Vagina (tissue), 2 donors: ENCODE measurements around the gene ZPBP. TPM values are rescaled to one million over a fixed set of nuclear protein-coding genes. Genes with fewer than 3 reads are reported as not detected.

ENCODE experiments used
- DNase-seq, 2 donors: peaks; one replicate each; pipeline ENCODE4 v3.0.0-alpha.2; 2017; ENCODE audit errors: extremely low spot score in 2 of 2
- H3K27ac ChIP-seq: fragments of 200-600 bp; sonication (generic); one replicate; pipeline ENCODE4 v1.5.1; 2019
- H3K27me3 ChIP-seq: fragments of 200-600 bp; sonication (generic); one replicate; pipeline ENCODE4 v1.5.1; 2019
- H3K36me3 ChIP-seq, 2 donors: fragments of 200-600 bp; sonication (generic); one replicate each; pipeline ENCODE4 v1.5.1; 2017 to 2019
- H3K4me1 ChIP-seq: fragments of 200-600 bp; sonication (generic); one replicate; pipeline ENCODE4 v1.5.1; 2019
- H3K4me3 ChIP-seq, 2 donors: fragments of 200-600 bp; sonication (generic); 1 replicate in 1 of 2; 2 replicates in 1 of 2; pipeline ENCODE4 v1.5.1; 2016 to 2019
- H3K9me3 ChIP-seq: fragments of 200-600 bp; sonication (generic); one replicate; pipeline ENCODE4 v1.5.1; 2019
- CTCF ChIP-seq, 3 experiments: fragments of 450-650 bp in 2 of 3; fragments of 200-600 bp in 1 of 3; sonication (generic) in 1 of 3; IDR thresholded peaks; one replicate each; pipeline ENCODE4 v1.5.1; 2017 to 2019; ENCODE audit warnings: antibody characterized with exemption in 3 of 3, mild to moderate bottlenecking in 2 of 3, moderate library complexity in 2 of 3
- POLR2A ChIP-seq, 2 donors: fragments of 450-650 bp; IDR thresholded peaks; one replicate each; pipeline ENCODE4 v1.6.1; 2017; ENCODE audit warnings: antibody characterized with exemption in 2 of 2, mild to moderate bottlenecking in 2 of 2, moderate library complexity in 2 of 2
- POLR2AphosphoS5 ChIP-seq, 2 donors: sonication (generic); formaldehyde crosslinking; IDR thresholded peaks; one replicate each; pipeline ENCODE4 v1.9.0; 2017; ENCODE audit warnings: antibody characterized with exemption in 2 of 2, mild to moderate bottlenecking in 2 of 2, low read depth in 1 of 2; ENCODE audit not compliant: insufficient read depth in 1 of 2
- intact Hi-C: fragments of 100-400 bp; cut with DNase I; formaldehyde crosslinking; loops from one replicate; pipeline ENCODE4 v1.15.1; 2023
- total RNA-seq: library from RNA; depleted of rRNA; stranded (reverse); fragments of >200 nt; gene quantifications from one replicate; pipeline ENCODE4 v1.2.3, GENCODE V29; 2016

Gene ZPBP
- total RNA-seq, 1 donor from 2014 or later = not detected

GRCh38 chr7:50073093-50073492 is 20.0 kb downstream of the ZPBP start:
- intact Hi-C loops = no loop called here
- no peak for TF ChIP-seq POLR2A (IDR thresholded peaks at IDR 0.05)
- no peak for TF ChIP-seq CTCF (IDR thresholded peaks at IDR 0.05)
- TF ChIP-seq POLR2AphosphoS5 (IDR thresholded peaks at IDR 0.05; ENCODE audit: insufficient read depth in 1 of 2, low read depth in 1 of 2) = no peak
- Histone ChIP-seq H3K9me3 (no peaks in the 10 kb centered on the region), H3K4me3 (no peak overlapping the region), H3K27ac (no peak overlapping the region), H3K4me1 (peaks cover 17% of the 10 kb centered on the region), H3K36me3 (no peaks in the 10 kb centered on the region), H3K27me3 (no peaks in the 10 kb centered on the region)
- DNase-seq = no peak

- no peaks in the 10 kb centered on the region for H3K9me3 ChIP-seq
- H3K4me1 ChIP-seq = peaks cover 23% of the 10 kb centered on the region
- intact Hi-C loops = no loop called here
- no peak for TF ChIP-seq POLR2A (IDR thresholded peaks at IDR 0.05)
- no peak for TF ChIP-seq POLR2AphosphoS5 (IDR thresholded peaks at IDR 0.05; ENCODE audit: insufficient read depth in 1 of 2, low read depth in 1 of 2)
- no peak for TF ChIP-seq CTCF (IDR thresholded peaks at IDR 0.05)
- peak overlapping the region; percentile 20 for H3K27ac ChIP-seq
- DNase-seq = no peak
- peak overlapping the region; percentile 46 to 51 for H3K4me3 ChIP-seq
- H3K36me3 ChIP-seq = no peaks in the 10 kb centered on the region
- H3K27me3 ChIP-seq = no peaks in the 10 kb centered on the region
Measured at GRCh38 chr7:50069613-50070012, 23.4 kb downstream of the ZPBP start.

DNA sequence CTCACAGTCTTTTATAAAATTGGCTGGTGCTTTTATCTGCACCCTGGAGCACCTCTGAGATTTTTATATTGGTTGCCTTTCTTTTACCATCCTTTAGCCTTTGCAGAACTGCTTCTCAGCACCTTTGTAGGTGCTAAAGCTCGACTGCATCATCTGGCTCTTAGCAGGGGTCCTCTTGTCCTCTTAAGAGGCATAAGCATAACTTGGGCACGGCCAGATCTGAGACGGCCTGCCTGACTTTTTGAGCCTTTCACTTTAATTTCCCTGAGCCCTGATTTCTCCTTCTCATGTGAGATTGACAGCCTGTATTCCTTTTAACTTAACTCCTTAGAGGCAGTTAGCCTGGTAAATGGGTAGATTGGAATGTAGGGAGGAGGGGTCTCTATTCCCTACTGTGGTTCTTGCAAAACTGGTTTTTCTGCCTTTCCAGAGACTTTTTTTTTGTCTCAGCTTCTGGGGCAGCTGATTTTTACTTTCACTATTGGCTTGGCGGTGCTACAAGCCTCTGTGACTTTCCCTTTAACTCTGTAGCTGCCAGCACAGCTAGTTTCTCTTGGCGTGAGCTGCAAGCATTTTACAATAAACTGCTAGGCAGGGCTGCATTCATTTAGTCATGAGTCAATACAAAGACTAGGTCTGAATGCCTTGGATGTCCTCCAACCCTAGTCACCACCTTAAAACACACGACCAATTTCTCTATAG is 24.0 kb downstream of the ZPBP start:
- Histone ChIP-seq H3K36me3 (no peaks in the 10 kb centered on the region), H3K9me3 (no peaks in the 10 kb centered on the region), H3K4me1 (peaks cover 23% of the 10 kb centered on the region), H3K4me3 (peak overlapping the region; percentile 46 to 51), H3K27me3 (no peaks in the 10 kb centered on the region), H3K27ac (peak overlapping the region; percentile 62)
- intact Hi-C loops = no loop called here
- no peak for DNase-seq
- no peak for TF ChIP-seq POLR2A (IDR thresholded peaks at IDR 0.05)
- no peak for TF ChIP-seq CTCF (IDR thresholded peaks at IDR 0.05)
- TF ChIP-seq POLR2AphosphoS5 (IDR thresholded peaks at IDR 0.05; ENCODE audit: insufficient read depth in 1 of 2, low read depth in 1 of 2) = no peak

DNA sequence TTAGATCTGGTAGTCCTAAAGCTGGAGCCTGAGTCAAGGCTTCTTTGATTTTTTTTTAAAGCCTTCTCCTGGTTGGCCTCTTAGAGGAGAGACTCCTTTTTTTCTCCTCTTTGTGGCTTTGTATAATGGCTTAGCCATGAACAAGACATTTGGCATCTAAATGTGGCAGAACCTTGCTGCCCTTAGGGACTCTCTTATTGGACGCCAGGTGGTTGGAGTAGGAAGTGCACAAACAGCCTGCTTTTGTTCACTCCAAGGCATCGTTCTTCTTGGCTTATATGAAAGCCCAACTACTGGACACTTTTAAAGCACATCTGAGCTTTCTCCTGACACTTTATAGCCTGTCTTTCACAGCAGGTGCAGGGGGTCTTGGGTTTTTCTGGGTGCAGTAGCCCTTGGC is 25.0 kb downstream of the ZPBP start:
- no peak overlapping the region for H3K27ac ChIP-seq
- intact Hi-C loops = no loop called here

More for the DNA sequence above, 25.0 kb downstream of the ZPBP start:
- H3K9me3 ChIP-seq = no peaks in the 10 kb centered on the region
- DNase-seq = no peak
- H3K4me3 ChIP-seq = peak overlapping the region in 1 of 2 donors; percentile 51
- H3K36me3 ChIP-seq = no peaks in the 10 kb centered on the region
- no peaks in the 10 kb centered on the region for H3K27me3 ChIP-seq
- TF ChIP-seq POLR2A (IDR thresholded peaks at IDR 0.05) (no peak), CTCF (IDR thresholded peaks at IDR 0.05) (no peak), POLR2AphosphoS5 (IDR thresholded peaks at IDR 0.05; ENCODE audit: insufficient read depth in 1 of 2, low read depth in 1 of 2) (no peak)
- H3K4me1 ChIP-seq = peaks cover 23% of the 10 kb centered on the region
